Epithelial cell of prostate (primary cell): ENCODE measurements around the gene FCRL4.
"Not testable (repeated sequence)": the region's sequence is repeated elsewhere in the genome, so short reads cannot be mapped to it uniquely, and the experiment has no call there.

ENCODE experiments used
- DNase-seq: peaks from one replicate; pipeline ENCODE4 v3.0.0-alpha.2; 2011; ENCODE audit warnings: low read depth, low spot score
- H3K27ac ChIP-seq: fragments of 450-650 bp; 2 replicates; pipeline ENCODE4 v1.5.1; 2017; ENCODE audit warnings: mild to moderate bottlenecking

The FCRL4 gene

GRCh38 chr1:157558119-157558518, 39.8 kb downstream of the FCRL4 start:
- H3K27ac ChIP-seq: no peak overlapping the region
- DNase-seq: no peak

DNA sequence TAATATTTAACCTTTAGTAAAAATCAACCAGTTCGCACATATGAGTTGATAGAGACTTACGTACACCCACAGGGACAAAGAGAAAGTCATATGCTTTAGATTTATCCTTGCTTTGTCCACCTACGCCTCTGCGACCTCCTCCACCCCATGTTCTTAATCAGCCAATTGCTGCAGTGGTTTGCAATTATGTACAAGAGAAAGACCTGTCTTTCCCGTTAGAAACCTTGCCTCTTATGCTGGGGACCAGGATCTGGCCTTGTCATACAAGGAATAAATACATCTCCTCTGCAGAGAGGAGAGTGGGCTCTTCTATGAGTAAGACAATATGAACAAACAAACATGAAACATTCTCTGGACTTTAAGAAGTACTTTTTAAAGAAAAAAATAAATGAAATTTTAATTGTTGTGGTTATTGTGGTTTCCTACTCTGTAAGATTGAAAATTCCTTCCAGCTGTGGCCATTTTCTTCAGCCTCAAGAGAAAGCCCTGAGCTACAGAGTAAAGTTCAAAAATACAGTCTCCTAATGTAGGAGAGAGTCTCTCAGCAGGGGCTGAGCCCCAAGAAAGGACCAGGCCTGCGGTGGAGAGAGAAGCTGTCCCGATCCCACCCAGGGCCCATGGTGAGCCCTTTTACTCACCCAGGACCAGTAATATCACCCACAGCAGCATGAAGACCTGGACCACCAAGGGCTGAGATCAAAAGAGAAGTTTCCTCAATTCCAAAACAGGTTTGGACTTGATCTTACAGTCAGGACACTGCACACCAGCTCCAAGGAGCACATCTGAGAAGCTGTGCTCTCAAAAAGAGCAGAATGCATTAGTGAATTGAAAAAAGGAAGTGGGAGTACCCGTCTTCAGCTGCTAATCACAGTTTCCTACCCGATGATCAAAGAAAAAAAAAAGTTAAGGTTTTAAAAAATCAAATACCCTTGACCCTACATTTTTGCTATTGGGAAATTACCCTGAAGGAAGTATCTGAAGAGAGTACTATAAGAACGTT, 45.9 kb downstream of the FCRL4 start, which contains the start of gene FCRL5:
Gene FCRL5, minus strand, starts transcription at position 822 of the 1,000 bp plus-strand sequence. Its CDS starts 153 bp downstream, at position 669.
- DNase-seq: no peak
- no peak within 1 kb of the TSS for H3K27ac ChIP-seq

DNA sequence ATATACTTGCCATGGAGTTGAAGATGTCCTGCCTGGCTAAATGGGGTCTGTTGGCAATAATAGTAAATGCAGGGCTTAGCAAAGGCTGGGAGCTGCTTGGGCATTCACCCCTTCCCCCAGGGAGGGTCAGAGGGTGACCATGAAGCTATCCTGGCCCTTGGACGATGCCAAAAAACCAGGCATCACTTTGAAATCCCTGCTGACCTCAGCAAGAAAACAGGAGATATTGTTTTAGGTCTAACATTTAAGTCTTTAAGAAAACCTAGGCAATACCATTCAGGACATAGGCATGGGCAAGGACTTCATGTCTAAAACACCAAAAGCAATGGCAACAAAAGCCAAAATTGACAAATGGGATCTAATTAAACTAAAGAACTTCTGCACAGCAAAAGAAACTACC, 49.8 kb downstream of the FCRL4 start:
- H3K27ac ChIP-seq, DNase-seq: not testable (repeated sequence)

DNA sequence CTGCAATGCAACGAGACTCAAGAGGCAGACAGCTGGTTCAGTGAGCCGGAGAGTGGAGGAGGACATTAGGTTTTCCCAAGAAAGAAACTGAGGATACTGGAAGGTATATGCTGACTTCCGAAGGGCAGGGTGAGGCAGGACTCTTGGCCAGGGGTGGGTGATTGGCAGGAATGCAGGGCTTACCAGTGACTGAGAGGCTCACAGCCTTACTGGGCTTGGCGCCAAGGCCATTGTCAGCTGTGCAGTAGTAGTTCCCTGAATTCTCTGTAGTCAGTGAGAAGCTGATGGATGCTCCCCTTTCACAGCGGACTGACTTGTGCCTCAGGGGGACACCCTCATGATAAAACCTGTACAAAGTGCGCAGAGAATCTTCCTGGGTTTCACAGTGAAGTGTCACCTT, 55.2 kb downstream of the FCRL4 start:
- H3K27ac ChIP-seq: no peak overlapping the region
- DNase-seq: no peak

DNA sequence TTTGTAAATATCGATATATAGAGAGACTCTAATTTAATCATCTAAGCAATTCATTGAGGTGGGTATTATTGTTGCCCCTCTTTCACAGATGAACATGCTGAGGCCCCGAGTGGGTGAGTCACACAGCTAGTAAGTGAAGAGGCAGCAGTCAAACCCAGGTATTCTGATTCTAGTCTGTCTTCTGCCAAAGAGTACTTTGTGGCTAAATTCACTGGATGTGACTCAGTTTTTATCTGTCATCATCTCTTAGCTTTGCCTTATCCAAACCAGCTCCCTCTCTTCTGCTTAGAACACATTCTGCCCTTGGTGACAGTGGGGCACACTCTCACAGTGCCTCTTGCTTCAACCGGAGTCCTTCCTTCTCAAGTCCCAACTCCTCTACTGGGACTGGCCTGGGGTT, 57.0 kb downstream of the FCRL4 start:
- no peak overlapping the region for H3K27ac ChIP-seq
- DNase-seq: no peak

GRCh38 chr1:157540160-157540748, 57.6 kb downstream of the FCRL4 start:
- H3K27ac ChIP-seq: no peak overlapping the region

DNA sequence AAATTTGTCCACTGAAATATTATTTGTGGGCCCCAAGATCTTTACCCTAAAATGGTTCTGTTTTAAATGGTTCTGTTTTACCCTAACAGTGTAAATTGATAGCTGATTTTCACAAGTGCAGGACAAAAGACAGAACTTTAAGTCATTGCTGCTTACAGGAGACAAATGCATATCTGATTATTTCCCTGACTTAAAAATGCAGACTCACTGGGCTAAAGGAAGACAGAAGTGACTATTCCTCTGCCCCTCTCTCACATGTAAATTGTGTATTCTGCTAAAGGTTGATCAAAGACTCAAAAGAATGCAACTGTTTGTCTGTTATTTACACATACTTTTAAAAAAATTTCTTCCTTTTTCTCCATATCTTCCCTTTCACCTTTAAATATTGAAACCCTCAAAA, 58.3 kb downstream of the FCRL4 start:
- DNase-seq: no peak
- no peak overlapping the region for H3K27ac ChIP-seq

More at GRCh38 chr1:157540160-157540748, 57.6 kb downstream of the FCRL4 start:
- no peak for DNase-seq

DNA sequence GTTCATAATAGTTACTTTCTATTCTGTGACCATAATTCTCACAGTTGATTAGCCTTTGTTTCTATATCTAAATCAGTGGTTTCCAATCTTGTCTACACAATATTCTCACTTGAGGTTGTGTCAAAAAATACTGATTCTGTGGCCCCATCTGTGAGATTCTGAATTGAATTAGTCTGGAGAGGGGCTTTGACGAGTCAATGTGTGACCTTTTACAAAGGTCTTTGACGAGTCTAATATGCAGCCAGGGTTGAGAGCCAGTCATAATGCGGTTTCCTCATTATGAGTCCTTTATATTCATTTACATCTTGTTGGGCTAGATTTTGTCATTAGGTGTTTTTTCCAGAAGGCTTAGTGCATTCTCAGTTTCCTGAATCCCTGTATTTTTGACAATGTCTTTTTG, 65.3 kb downstream of the FCRL4 start:
- H3K27ac ChIP-seq: no peak overlapping the region

DNA sequence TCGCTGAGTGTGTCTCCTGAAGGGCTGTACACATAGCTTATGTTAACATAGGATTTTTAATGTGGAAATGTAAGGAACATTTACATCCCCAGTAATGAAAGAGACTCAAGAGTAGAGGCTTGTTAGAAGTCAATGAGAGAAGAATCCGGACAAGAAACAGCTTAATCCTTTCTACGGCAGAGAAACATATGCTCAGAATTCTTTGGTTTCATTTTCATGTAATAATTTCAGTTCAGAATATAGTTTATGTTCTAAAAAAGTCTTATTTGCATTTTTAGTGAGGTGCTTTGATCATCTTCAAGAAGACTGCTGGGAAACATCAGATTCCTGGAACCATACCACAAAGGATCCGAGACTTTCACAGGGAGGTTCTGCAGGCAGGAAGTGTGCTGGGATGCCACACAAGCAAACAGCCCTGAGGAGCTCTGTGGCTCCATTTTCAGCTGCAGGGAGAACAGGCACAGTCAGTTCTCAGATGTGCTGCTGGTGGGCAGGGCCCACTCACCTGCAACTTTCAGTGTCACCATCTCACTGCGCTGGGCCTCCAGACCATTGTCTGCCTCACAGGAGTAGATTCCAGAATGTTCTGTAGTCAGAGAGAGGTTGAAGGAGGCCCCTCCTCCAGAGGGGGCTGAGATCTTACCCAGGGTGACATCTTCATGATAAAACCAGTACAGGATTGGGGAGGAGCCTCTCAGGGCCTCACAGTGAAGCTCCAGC, 74.0 kb downstream of the FCRL4 start:
- no peak overlapping the region for H3K27ac ChIP-seq
- DNase-seq: no peak

More for the DNA sequence above, 65.3 kb downstream of the FCRL4 start:
- DNase-seq: no peak
